K562 (cell line): ENCODE measurements around the gene CDK11A. TPM values are rescaled to one million over a fixed set of nuclear protein-coding genes. Genes with fewer than 3 reads are reported as not detected.

ENCODE experiments used
- ATAC-seq: fragments of 200-7000 bp; cut with Tn5 transposase; 3 replicates; pipeline ENCODE4 v1.9.1; 2020; ENCODE audit warnings: moderate library complexity
- BruUV-seq: library from RNA; stranded (reverse); fragments of 400-500 nt; replicated peaks from 2 replicates; lab custom pipeline; 2021; lab: Mats Ljungman, UMichigan
- CTCF ChIA-PET: fragments of 300-600 bp; formaldehyde crosslinking; extraction: SDS; loops from one replicate; lab custom pipeline; 2021; ENCODE audit warnings: low intra/inter-chr PET ratio; lab: Yijun Ruan, JAX
- POLR2A ChIA-PET: fragments of 300-600, 350-650 bp; sonication (Branson Sonifier 250); formaldehyde crosslinking; extraction: SDS; loops from one replicate; lab custom pipeline; 2021; ENCODE audit warnings: antibody characterized with exemption, inconsistent platforms; lab: Yijun Ruan, JAX
- DNase-seq, 4 experiments: peaks; one replicate each; pipeline versions ENCODE4 v3.0.0 to v3.0.0-alpha.2; 2011 to 2018; ENCODE audit warnings: low spot score in 3 of 4, mixed read lengths in 3 of 4; ENCODE audit errors: extremely low read depth in 1 of 4
- FAIRE-seq: peaks from 2 replicates; lab custom pipeline; 2011; peaks lifted over from hg19 to GRCh38; lab: Jason Lieb, UNC
- H2AFZ ChIP-seq: 2 replicates; pipeline ENCODE4 v1.6.0; 2011; ENCODE audit warnings: low read depth, low read length, control low read depth, inconsistent platforms
- H3K27ac ChIP-seq: fragments of 200-600 bp; 3 replicates; pipeline ENCODE4 v1.8.0; 2011; ENCODE audit warnings: low read depth, mild to moderate bottlenecking, control low read depth, inconsistent platforms, low read length, moderate library complexity, mixed read lengths; ENCODE audit errors: extremely low read depth
- H3K27me3 ChIP-seq, 2 experiments: fragments of 300-600 bp in 1 of 2; 2 replicates in 1 of 2; 3 replicates in 1 of 2; pipeline versions ENCODE4 v1.6.0 to v1.8.0; 2011; ENCODE audit warnings: inconsistent platforms in 2 of 2, low read length in 2 of 2, mild to moderate bottlenecking in 1 of 2, mixed read lengths in 1 of 2, moderate library complexity in 1 of 2; ENCODE audit not compliant: control insufficient read depth in 2 of 2, insufficient read depth in 2 of 2
- H3K36me3 ChIP-seq: fragments of 300-600 bp; 3 replicates; pipeline ENCODE4 v1.8.0; 2011; ENCODE audit warnings: mild to moderate bottlenecking, low read length, inconsistent platforms; ENCODE audit not compliant: control insufficient read depth, insufficient read depth
- H3K4me1 ChIP-seq, 2 experiments: fragments of 200-600 bp in 1 of 2; replicated peaks in 1 of 2; 2 replicates in 1 of 2; 3 replicates in 1 of 2; pipeline versions ENCODE4 v1.5.1 to v1.8.0; 2011; ENCODE audit warnings: inconsistent platforms in 2 of 2, low read length in 2 of 2, mild to moderate bottlenecking in 1 of 2, mixed read lengths in 1 of 2, moderate library complexity in 1 of 2; ENCODE audit not compliant: control insufficient read depth in 2 of 2, insufficient read depth in 2 of 2
- H3K4me2 ChIP-seq: 2 replicates; pipeline ENCODE4 v1.6.1; 2011; ENCODE audit warnings: low read length, control low read depth, inconsistent platforms, mixed read lengths; ENCODE audit not compliant: insufficient read depth
- H3K4me3 ChIP-seq: fragments of 200-600 bp; sonication (generic), shearing (Covaris generic); 2 replicates; pipeline ENCODE4 v1.5.1; 2016; ENCODE audit warnings: control low read depth, inconsistent platforms
- H3K79me2 ChIP-seq: fragments of 200-600 bp; 3 replicates; pipeline ENCODE4 v1.8.0; 2011; ENCODE audit warnings: low read length, inconsistent platforms; ENCODE audit not compliant: control insufficient read depth, insufficient read depth
- H3K9ac ChIP-seq, 2 experiments: 2 replicates each; pipeline versions ENCODE4 v1.6.0 to v1.6.1; 2011; ENCODE audit warnings: low read depth in 2 of 2, low read length in 2 of 2, control low read depth in 1 of 2, inconsistent platforms in 1 of 2, mild to moderate bottlenecking in 1 of 2, mixed read lengths in 1 of 2; ENCODE audit not compliant: insufficient read depth in 1 of 2
- H3K9me1 ChIP-seq: one replicate; pipeline ENCODE4 v1.6.0; 2011; ENCODE audit warnings: inconsistent platforms, mild to moderate bottlenecking, low read length, moderate library complexity; ENCODE audit not compliant: control insufficient read depth, insufficient read depth
- H3K9me3 ChIP-seq: replicated peaks from 2 replicates; pipeline ENCODE4 v1.5.1; 2011; ENCODE audit warnings: low read depth, low read length, inconsistent platforms; ENCODE audit not compliant: control insufficient read depth, insufficient read depth
- H4K20me1 ChIP-seq: replicated peaks from 2 replicates; pipeline ENCODE4 v1.6.1; 2011; ENCODE audit warnings: low read length, inconsistent platforms, mixed read lengths; ENCODE audit not compliant: control insufficient read depth, insufficient read depth
- BACH1 ChIP-seq: fragments of 200-800 bp; sonication (Bioruptor generic); IDR thresholded peaks from 2 replicates; pipeline ENCODE4 v1.6.1; 2016; ENCODE audit warnings: missing genetic modification characterization, missing compliant biosample characterization
- BDP1 ChIP-seq: IDR thresholded peaks from 3 replicates; pipeline ENCODE4 v1.6.1; 2011; ENCODE audit not compliant: insufficient read length, insufficient read depth
- ETS1 ChIP-seq: conservative IDR thresholded peaks from 2 replicates; pipeline ENCODE4 v1.6.1; 2011; ENCODE audit warnings: low read depth, mild to moderate bottlenecking, low read length; ENCODE audit not compliant: control insufficient read depth
- SRSF9 ChIP-seq: fragments of 200-400 bp; formaldehyde crosslinking; IDR thresholded peaks from 2 replicates; pipeline ENCODE4 v1.6.1; 2017; ENCODE audit warnings: low read depth, low read length, borderline replicate concordance
- WHSC1 ChIP-seq: IDR thresholded peaks from one replicate; pipeline ENCODE4 v1.6.1; 2012; ENCODE audit warnings: low read length, control low read depth, inconsistent platforms
- ZBTB17 ChIP-seq: fragments of 450-650 bp; formaldehyde crosslinking; IDR thresholded peaks from 2 replicates; pipeline ENCODE4 v1.4.0; 2020; ENCODE audit warnings: mild to moderate bottlenecking
- ZBTB8A ChIP-seq: fragments of 450-650 bp; IDR thresholded peaks from 2 replicates; pipeline ENCODE4 v1.6.1; 2018; ENCODE audit warnings: mild to moderate bottlenecking, moderate library complexity; ENCODE audit not compliant: partially characterized antibody
- ZNF133 ChIP-seq: fragments of 250-450 bp; sonication (Bioruptor Pico); IDR thresholded peaks from 2 replicates; pipeline ENCODE4 v1.4.0; 2020; ENCODE audit warnings: mild to moderate bottlenecking
- ZNF324 ChIP-seq: fragments of 250-450 bp; sonication (Bioruptor Pico); IDR thresholded peaks from 2 replicates; pipeline ENCODE4 v1.4.0; 2020; ENCODE audit warnings: mild to moderate bottlenecking
- ZNF518B ChIP-seq: fragments of 250-450 bp; sonication (Bioruptor Pico); IDR thresholded peaks from 2 replicates; pipeline ENCODE4 v1.5.0; 2021; ENCODE audit warnings: mild to moderate bottlenecking, moderate library complexity
- ZNF561 ChIP-seq: fragments of 450-650 bp; formaldehyde crosslinking; conservative IDR thresholded peaks from 2 replicates; pipeline ENCODE4 v1.4.0; 2020; ENCODE audit warnings: mild to moderate bottlenecking, moderate library complexity
- ZNF639 ChIP-seq, 2 experiments: fragments of 200-800 bp in 1 of 2; sonication (Bioruptor generic) in 1 of 2; sonication (generic) in 1 of 2; formaldehyde crosslinking in 1 of 2; IDR thresholded peaks in 1 of 2; conservative IDR thresholded peaks in 1 of 2; 2 replicates each; pipeline versions ENCODE4 v1.5.0 to v1.6.1; 2016 to 2020; ENCODE audit warnings: missing compliant biosample characterization in 1 of 2, missing genetic modification characterization in 1 of 2, missing genetic modification reagents in 1 of 2
- ZNF655 ChIP-seq: fragments of 250-450 bp; sonication (Bioruptor Pico); IDR thresholded peaks from 2 replicates; pipeline ENCODE4 v1.5.0; 2021
- ZNF76 ChIP-seq: fragments of 250-450 bp; sonication (Bioruptor Pico); IDR thresholded peaks from 2 replicates; pipeline ENCODE4 v1.4.0; 2020; ENCODE audit warnings: mild to moderate bottlenecking, moderate library complexity, borderline replicate concordance
- WGBS: fragments of 100-300 bp; shearing (Covaris generic); methylation state at CpG from one replicate; pipeline ENCODE4 v1.1.6; 2016; ENCODE audit warnings: low coverage, mixed read lengths; ENCODE audit not compliant: insufficient coverage; ENCODE audit errors: missing lambda C conversion rate; 5-methylcytosine and 5-hydroxymethylcytosine counted together
- in situ Hi-C: fragments of 300-500 bp; cut with MboI; formaldehyde crosslinking; loops from 4 replicates; pipeline ENCODE4 v1.15.0; 2018; ENCODE audit warnings: inconsistent platforms, mixed read lengths
- intact Hi-C: fragments of 100-400 bp; cut with micrococcal nuclease; formaldehyde crosslinking; loops from 2 replicates; pipeline ENCODE4 v1.14.2; 2022
- polyA plus RNA-seq, 8 experiments: library from polyadenylated mRNA; depleted of rRNA in 4 of 8; stranded (reverse) in 5 of 8; unstranded in 3 of 8; fragments of >200 nt; fragmentation: Nextera tagmentation in 2 of 8; fragmentation: Illumina TruSeq in 1 of 8; extraction: Ambion mirVana in 2 of 8; extraction: Trizol in 1 of 8; gene quantifications; 2 replicates each; pipeline versions ENCODE4 v1.2.1 to v1.2.3, GENCODE V29; 2011 to 2014; ENCODE audit warnings: inconsistent platforms in 1 of 8, missing spikeins in 1 of 8
- total RNA-seq, 7 experiments: library from RNA; depleted of rRNA in 6 of 7; stranded (reverse); fragments of >200 nt in 6 of 7; fragmentation: Illumina TruSeq in 2 of 7; extraction: Trizol in 2 of 7; gene quantifications; 2 replicates each; pipeline versions ENCODE4 v1.2.1 to v1.2.3, GENCODE V29; 2011 to 2021; ENCODE audit warnings: low replicate concordance in 1 of 7

CDK11A gene
- total and polyA plus RNA-seq, 9 of the 15 experiments (the other 6 are each of a cell fraction or from before 2014, with no cell fraction given) = 4.5 to 71.0 (median 43.9) TPM

GRCh38 chr1:1768249-1768992 lies 44.3 kb upstream of the CDK11A start:
- Histone ChIP-seq H4K20me1 (no peaks in the 10 kb centered on the region; the same call in 1 of the 2 replicates), H3K4me2 (no peak overlapping the region), H3K9me3 (peaks cover 16% of the 10 kb centered on the region), H3K9me1 (no peaks in the 10 kb centered on the region), H3K4me1 (peaks cover 0 to 12% of the 10 kb centered on the region in 2 experiments; a peak in 2 of 5 replicates), H3K79me2 (peaks cover 95% of the 10 kb centered on the region), H3K9ac (no peak overlapping the region), H2AFZ (no peak overlapping the region), H3K36me3 (peaks cover 89% of the 10 kb centered on the region), H3K27ac (no peak overlapping the region), H3K27me3 (no peaks in the 10 kb centered on the region), H3K4me3 (no peak overlapping the region)
- ChIA-PET CTCF (no interaction called here), POLR2A (interaction anchor here (0.7 to 1.7 kb wide), 4 partner anchors 9 to 507 kb away, joined by 3 to 11 read pairs (median 4); no protein-coding TSS in a partner anchor)
- ATAC-seq (no peak), FAIRE-seq (no peak), DNase-seq (no peak)
- intact Hi-C loops (no loop called here), in situ Hi-C loops (no loop called here)
- BruUV-seq = no TSS peak
- WGBS = 92% methylated on average over 7 of the region's 7 CpGs
- TF ChIP-seq ZBTB17 (CRISPR knock-in tag) (no peak), BDP1 (no peak), ZNF561 (CRISPR knock-in tag) (no peak), ZNF518B (no peak), ZBTB8A (no peak), SRSF9 (no peak), ZNF655 (CRISPR knock-in tag) (no peak), ZNF639 (CRISPR knock-in tag; conservative IDR thresholded peaks at IDR 0.05 in 1 of 2, IDR thresholded peaks at IDR 0.05 in 1 of 2) (no peak), WHSC1 (no peak), ZNF324 (CRISPR knock-in tag) (no peak), ETS1 (no peak), BACH1 (tag) (no peak), ZNF133 (CRISPR knock-in tag) (no peak), ZNF76 (CRISPR knock-in tag) (no peak)
